Loucy (cell line): ENCODE data around the gene TIE1.

Experiments
- CTCF ChIP-seq: fragments of 200-600 bp; sonication (generic); conservative IDR thresholded peaks from 2 replicates; pipeline ENCODE4 v1.5.1; 2014; ENCODE audit warnings: mild to moderate bottlenecking, antibody characterized with exemption, low read length
- EZH2phosphoT487 ChIP-seq: fragments of 200-600 bp; IDR thresholded peaks from 2 replicates; pipeline ENCODE4 v1.6.1; 2018; ENCODE audit warnings: antibody characterized with exemption, mild to moderate bottlenecking, moderate library complexity, borderline replicate concordance

GRCh38 chr1:43357251-43357650, 56.5 kb downstream of the TIE1 start:
- TF ChIP-seq CTCF: no peak
- TF ChIP-seq EZH2phosphoT487: no peak
